ENCODE results near the gene PDLIM1. TPM values are rescaled to one million over a fixed set of nuclear protein-coding genes. Genes with fewer than 3 reads are reported as not detected.

PDLIM1 gene
- total RNA-seq, 1 experiment from 2014 or later, result 202 TPM

- BruUV-seq (replicated peaks), result no TSS peak
- intact Hi-C loops (cut with micrococcal nuclease; ENCODE audit: unreplicated experiment), result no loop called here
- DNase-seq, result no peak
- ChIA-PET POLR2A (ENCODE audit: unreplicated experiment) (no interaction called here), CTCF (no interaction called here)
- no peak overlapping the region for H2AFZ ChIP-seq
- no peak overlapping the region for H3K4me3 ChIP-seq
- H3K4me2 ChIP-seq, result no peak overlapping the region
- H3K36me3 ChIP-seq (ENCODE audit: low read depth), result no peaks in the 10 kb centered on the region
- H3K9me2 ChIP-seq (ENCODE audit: insufficient read depth), result no peaks in the 10 kb centered on the region
- H3K79me2 ChIP-seq (ENCODE audit: low read depth), result no peaks in the 10 kb centered on the region
- no peaks in the 10 kb centered on the region for H3K9me3 ChIP-seq (ENCODE audit: insufficient read depth, low read depth)
- H3F3A ChIP-seq (ENCODE audit: insufficient read depth, low read depth), result no peaks in the 10 kb centered on the region
- no peaks in the 10 kb centered on the region for H4K20me1 ChIP-seq (ENCODE audit: insufficient read depth)
- no peak overlapping the region for H3K27ac ChIP-seq
- TF ChIP-seq CTCF (conservative IDR thresholded peaks at IDR 0.05) (no peak), EZH2 (IDR thresholded peaks at IDR 0.05; ENCODE audit: low read depth) (no peak)
- H3K27me3 ChIP-seq (ENCODE audit: insufficient read depth, low read depth), result no peaks in the 10 kb centered on the region
- peaks cover 16% of the 10 kb centered on the region for H3K4me1 ChIP-seq (replicated peaks; ENCODE audit: insufficient read depth)
These were observed 76.0 kb downstream of the PDLIM1 start for GRCh38 chr10:95214793-95215192.

- CTCF ChIA-PET, result no interaction called here
These were observed 76.4 kb downstream of the PDLIM1 start for GRCh38 chr10:95214369-95214768.

GRCh38 chr10:95211606-95212279 is 79.1 kb downstream of the PDLIM1 start:
- no peak overlapping the region for H3K4me3 ChIP-seq
- intact Hi-C loops (cut with micrococcal nuclease; ENCODE audit: unreplicated experiment), result no loop called here
- no peak overlapping the region for H2AFZ ChIP-seq
- no peaks in the 10 kb centered on the region for H4K20me1 ChIP-seq (ENCODE audit: insufficient read depth)
- H3K9me2 ChIP-seq (ENCODE audit: insufficient read depth), result no peaks in the 10 kb centered on the region
- no peaks in the 10 kb centered on the region for H3K27me3 ChIP-seq (ENCODE audit: insufficient read depth, low read depth)
- H3K79me2 ChIP-seq (ENCODE audit: low read depth), result no peaks in the 10 kb centered on the region
- TF ChIP-seq EZH2 (IDR thresholded peaks at IDR 0.05; ENCODE audit: low read depth) (no peak), CTCF (conservative IDR thresholded peaks at IDR 0.05) (no peak)
- no peak for DNase-seq
- H3K4me1 ChIP-seq (replicated peaks; ENCODE audit: insufficient read depth), result peaks cover 11% of the 10 kb centered on the region
- no peak overlapping the region for H3K27ac ChIP-seq
- BruUV-seq (replicated peaks), result no TSS peak
- H3F3A ChIP-seq (ENCODE audit: insufficient read depth, low read depth), result no peaks in the 10 kb centered on the region
- H3K9me3 ChIP-seq (ENCODE audit: insufficient read depth, low read depth), result no peaks in the 10 kb centered on the region
- no peak overlapping the region for H3K4me2 ChIP-seq
- POLR2A ChIA-PET (ENCODE audit: unreplicated experiment), result no interaction called here
- CTCF ChIA-PET, result no interaction called here
- H3K36me3 ChIP-seq (ENCODE audit: low read depth), result no peaks in the 10 kb centered on the region

More at GRCh38 chr10:95214369-95214768, 76.4 kb downstream of the PDLIM1 start:
- H3K4me3 ChIP-seq, result no peak overlapping the region
- no peaks in the 10 kb centered on the region for H3K27me3 ChIP-seq (ENCODE audit: insufficient read depth, low read depth)
- intact Hi-C loops (cut with micrococcal nuclease; ENCODE audit: unreplicated experiment), result no loop called here
- POLR2A ChIA-PET (ENCODE audit: unreplicated experiment), result no interaction called here
- H3F3A ChIP-seq (ENCODE audit: insufficient read depth, low read depth), result no peaks in the 10 kb centered on the region
- BruUV-seq (replicated peaks), result no TSS peak
- no peaks in the 10 kb centered on the region for H3K9me3 ChIP-seq (ENCODE audit: insufficient read depth, low read depth)
- no peak overlapping the region for H2AFZ ChIP-seq
- H3K9me2 ChIP-seq (ENCODE audit: insufficient read depth), result no peaks in the 10 kb centered on the region
- no peaks in the 10 kb centered on the region for H4K20me1 ChIP-seq (ENCODE audit: insufficient read depth)
- H3K79me2 ChIP-seq (ENCODE audit: low read depth), result no peaks in the 10 kb centered on the region
- H3K4me1 ChIP-seq (replicated peaks; ENCODE audit: insufficient read depth), result peaks cover 12% of the 10 kb centered on the region
- no peaks in the 10 kb centered on the region for H3K36me3 ChIP-seq (ENCODE audit: low read depth)
- no peak for DNase-seq
- TF ChIP-seq EZH2 (IDR thresholded peaks at IDR 0.05; ENCODE audit: low read depth) (no peak), CTCF (conservative IDR thresholded peaks at IDR 0.05) (no peak)
- H3K27ac ChIP-seq, result no peak overlapping the region
- H3K4me2 ChIP-seq, result no peak overlapping the region
